Caki2 (cell line): ENCODE data around the gene GPATCH2L. TPM values are rescaled to one million over a fixed set of nuclear protein-coding genes. Genes with fewer than 3 reads are reported as not detected.

Experiments
- DNase-seq: peaks from one replicate; pipeline ENCODE4 v3.0.0-alpha.2; 2015; ENCODE audit warnings: low read depth
- in situ Hi-C: cut with HindIII; loops from 2 replicates; pipeline ENCODE4 v1.10.0; 2016; ENCODE audit warnings: low sequenced_read_pairs, low pct_unique_long_range_greater_than_20kb, mixed read lengths
- total RNA-seq: library from RNA; depleted of rRNA; stranded (reverse); fragments of >200 nt; shearing (Covaris generic); gene quantifications from 2 replicates; pipeline ENCODE4 v1.2.3, GENCODE V29; 2014; ENCODE audit warnings: low replicate concordance

GPATCH2L gene
- total RNA-seq, 1 experiment from 2014 or later, result 14.0 TPM

DNA sequence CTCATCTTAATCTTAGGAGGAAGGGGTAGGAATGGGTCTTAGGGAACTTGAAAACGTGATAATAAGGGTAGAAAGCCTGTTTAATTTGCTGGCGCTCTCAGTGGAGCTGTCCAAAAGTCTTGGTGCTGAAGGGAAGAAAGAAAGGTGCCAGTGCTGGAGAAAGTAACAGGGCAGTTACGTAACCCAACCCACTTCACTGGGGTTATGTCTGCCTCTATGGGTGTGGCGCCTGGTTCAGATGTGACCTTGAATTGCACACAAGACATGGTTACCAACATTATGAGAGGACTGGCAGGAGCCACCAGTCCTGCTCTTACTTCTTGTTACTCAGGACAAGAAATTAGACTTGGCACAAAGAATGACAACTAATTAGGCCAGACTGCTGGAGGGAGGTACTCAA is 18.6 kb upstream of the GPATCH2L start:
- in situ Hi-C loops, result no loop called here
- DNase-seq, result peak; percentile 9

DNA sequence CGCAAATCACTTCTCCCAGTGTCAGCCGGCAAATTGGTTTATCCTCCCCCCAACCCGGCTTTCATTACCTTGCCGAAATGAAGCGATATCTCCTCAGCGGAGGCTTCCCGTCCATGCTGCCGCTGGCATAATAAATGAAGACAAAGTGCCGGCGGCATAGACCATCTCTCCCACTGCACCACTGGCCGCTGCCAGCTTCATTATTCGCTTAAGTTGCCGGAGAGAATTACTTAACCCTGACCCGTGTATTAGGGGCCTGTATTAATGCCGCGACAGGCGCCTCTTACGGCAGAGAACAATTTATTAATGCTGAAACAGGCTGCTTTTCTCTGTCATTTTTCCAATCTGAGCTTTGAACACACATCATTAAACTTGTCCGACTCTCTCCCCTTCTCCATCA is 17.5 kb upstream of the GPATCH2L start:
- DNase-seq, result no peak
- in situ Hi-C loops, result no loop called here

DNA sequence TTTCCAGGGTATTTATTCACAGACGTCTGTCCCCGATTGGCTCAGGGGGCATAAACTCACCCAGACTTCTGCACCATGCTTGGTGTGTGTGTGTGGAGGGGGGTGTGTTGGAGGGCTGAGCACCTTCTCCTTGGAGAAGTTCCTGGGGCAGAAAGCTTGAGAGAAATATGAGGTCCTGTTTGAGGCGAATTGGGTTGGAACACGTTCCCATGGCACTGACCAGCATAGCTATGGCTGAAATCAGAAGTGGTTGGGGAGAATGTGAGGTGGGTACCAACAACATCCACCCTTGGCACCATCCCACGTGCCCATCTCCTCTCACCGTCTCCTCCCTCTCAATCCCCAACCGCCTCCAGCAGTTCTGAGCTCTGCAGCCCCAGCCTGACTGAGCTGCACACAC is 16.0 kb upstream of the GPATCH2L start:
- DNase-seq, result no peak
- in situ Hi-C loops, result no loop called here

DNA sequence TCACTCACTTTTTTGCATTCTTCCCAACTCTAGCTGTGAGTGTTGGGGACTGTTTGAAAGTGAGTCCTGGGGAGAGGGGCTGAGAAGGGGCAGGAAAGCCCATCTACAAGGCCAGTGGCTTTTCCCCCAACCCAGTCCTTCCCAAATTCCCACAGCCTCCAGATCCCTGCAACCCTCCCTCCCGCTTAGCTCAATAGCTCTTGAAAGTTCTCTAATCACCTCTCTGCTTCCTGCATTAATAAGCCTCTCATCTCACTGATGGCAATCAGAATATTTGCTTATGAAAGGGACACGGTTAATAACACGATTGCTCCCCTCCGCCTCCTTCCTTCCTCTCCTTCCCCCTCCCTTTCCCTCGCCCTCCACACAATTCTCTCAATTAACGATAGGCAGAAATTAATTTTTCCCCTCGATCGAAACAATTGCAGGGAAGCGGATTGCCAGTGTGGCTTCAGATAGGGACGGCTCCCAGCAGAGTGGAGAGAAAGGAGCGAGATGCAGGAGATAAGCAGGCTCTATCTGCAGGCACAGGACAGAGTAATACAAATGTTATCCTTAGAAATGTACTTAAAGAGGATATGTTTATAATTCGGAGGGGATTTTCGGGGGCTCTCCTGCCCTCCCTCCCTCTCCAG is 15.1 kb upstream of the GPATCH2L start:
- in situ Hi-C loops, result no loop called here
- DNase-seq, result no peak

DNA sequence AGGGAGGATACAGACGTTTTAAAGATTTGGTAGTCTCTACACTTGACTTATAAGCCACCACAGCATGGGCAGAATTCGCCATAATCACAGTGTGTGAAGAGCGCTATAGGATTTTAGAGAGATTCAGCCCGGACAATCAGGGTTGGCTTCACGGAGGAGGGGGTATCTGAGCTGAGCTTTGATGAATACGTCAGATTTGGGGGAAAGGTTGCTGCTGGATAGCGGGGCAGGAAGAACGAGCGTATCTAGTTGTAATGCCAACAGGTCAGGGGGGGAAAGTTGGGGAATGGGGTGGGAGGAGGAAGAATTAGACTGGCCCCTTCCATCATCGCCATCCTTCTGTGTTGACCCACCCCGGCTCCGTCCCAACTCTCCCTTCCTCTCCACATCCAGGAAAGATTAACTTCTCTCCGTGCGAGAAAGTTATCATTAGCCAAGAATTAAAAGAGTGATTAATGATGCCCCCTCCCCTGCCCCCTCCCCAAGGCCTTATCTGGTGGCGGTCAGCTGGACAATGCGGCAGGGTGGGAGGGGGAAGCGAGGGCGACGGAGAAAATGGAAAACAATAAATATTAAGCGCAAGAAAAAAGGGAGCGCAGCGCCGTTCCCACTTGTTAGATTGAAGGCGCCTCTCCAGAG is 13.5 kb upstream of the GPATCH2L start:
- in situ Hi-C loops, result no loop called here
- DNase-seq, result no peak

DNA sequence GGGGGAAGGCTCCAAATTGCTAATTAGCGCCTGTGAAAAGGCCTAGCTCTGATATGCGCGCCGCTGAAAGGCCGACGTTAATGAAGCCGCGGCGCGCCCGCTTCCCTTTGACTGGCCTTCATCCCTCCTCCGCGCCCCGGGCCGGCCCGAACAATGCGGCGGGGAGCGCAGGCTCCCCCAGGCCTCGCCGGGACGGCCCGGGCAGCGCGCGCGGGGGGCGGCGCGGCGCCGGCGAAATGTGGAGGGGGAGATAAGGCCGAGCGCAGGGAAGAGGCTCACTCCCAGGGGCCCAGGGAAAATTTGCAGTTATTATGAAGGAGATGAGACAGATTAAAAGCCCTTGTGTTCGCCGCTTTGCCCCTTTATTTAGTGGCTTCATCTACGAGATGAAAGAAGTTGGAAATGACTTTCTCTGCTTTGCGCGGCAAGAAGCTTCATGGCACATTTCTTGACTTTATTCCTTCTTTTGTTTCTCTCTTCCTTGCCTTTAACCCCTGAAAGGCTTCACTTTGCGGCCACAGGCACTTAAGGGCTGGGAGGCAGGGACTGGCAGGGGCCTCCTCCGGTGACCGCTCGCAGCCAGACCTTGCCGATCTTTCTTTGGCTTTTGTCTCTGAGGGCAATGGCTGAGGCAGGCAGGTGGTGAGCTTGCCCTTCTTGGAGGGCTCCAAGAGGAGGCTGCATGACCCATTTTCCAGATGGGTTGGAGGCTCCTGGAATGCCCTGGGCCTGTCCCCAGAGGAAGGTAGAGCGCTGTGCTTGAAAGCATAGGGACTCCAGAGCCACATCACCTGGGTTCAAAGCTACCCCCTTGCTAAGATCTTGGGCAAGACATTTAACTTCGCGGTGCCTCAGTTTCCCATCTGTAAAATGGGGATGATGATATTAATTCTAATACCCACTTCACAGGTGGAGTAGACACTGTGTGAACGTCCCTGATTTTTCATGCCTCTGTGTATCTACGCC is 12.7 kb upstream of the GPATCH2L start:
- in situ Hi-C loops, result no loop called here
- DNase-seq, result no peak

DNA sequence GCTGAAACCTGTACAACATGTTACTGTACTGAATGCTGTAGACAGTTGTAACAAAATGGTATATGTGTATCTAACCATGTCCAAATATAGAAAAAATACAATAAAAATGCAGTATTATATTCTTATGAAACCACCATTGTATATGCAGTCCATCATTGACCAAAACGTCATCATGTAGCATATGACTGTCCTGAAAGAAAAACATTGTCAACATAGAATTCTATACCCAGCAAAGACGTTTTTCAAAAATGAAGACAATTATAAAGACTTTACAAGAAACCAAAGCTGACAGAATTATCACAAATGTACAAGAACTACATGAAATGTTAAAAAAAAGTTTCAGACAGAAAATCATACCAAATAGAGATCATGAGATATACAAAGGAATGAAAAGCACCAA is 8.1 kb upstream of the GPATCH2L start:
- no peak for DNase-seq
- in situ Hi-C loops, result no loop called here

DNA sequence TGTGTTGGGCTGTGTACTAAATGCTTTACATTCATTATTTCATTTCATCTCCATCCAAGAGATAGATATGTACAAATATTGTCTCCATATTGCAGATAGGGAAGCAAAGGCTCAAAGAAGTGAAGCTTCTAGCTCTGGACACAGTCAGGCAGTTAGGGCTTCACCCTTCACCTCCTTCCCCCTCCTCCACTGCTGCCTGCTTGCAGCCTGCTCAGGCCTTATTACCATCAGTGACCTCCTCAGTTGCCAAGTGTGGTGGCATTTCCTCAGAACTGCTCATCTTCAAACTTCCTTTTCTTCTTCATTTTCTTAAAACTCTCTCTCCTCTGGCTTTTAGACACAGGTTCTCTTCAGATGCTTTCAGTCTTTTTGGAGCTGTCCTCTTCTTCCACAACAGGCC is 4.7 kb upstream of the GPATCH2L start:
- DNase-seq, result no peak
- in situ Hi-C loops, result no loop called here

DNA sequence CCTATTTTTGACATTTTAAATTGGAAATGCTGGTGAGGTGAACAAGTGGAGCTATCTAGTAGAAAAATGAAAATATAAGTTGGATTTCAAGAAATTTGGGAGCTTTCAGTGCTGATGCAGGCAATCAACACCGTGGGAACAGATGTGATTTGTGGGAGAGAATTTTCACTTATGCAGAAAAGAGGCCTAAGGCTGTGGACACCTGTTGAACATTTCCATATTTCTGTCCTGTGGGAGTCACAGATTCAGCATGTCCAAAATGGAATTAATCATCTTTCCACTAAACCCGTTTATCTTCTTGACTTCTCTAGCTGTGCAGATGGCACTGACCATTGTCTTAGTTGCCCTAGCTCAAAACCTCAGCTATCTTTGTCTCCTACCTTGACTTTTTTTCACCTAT is 2.5 kb upstream of the GPATCH2L start:
- no peak for DNase-seq
- in situ Hi-C loops, result no loop called here

DNA sequence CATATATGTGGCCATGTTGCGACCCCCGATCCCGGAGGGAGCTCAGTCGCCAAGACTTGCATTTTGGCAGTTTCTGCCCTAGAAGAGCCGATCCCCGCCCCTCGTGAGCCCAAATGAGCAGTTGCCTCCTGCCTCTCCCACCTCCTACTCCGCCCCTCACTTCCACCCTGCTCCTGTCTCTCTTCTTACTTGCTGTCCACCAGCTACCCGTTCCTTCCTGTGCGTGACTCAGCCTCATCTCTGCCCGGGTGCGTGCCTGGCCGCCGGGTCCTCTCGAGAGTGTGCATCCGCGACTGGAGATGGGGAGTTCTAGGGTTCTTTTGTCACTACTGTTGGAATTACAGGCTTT is 585 bp downstream of the GPATCH2L start:
- in situ Hi-C loops, result no loop called here
- peak; percentile 69 for DNase-seq

DNA sequence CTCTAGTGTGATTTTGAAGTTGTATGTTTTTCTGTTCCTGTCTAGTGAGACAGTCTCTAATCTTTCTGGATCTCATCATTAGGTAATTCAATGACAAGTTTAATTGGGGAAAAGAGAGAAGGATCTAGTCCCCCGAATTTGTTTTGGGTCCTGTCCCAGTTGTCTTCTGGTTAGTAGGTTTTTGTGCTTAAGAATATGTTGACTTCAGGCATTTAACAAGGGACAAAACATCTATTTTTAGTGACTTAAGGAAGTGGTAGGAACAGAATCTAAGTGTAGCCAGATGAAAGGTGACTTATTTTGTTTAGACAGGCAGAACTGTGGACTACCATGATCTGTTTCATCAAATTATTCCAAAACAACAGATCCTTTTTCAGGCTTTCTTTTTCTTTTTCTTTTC is 2.2 kb downstream of the GPATCH2L start:
- DNase-seq, result no peak
- in situ Hi-C loops, result no loop called here

DNA sequence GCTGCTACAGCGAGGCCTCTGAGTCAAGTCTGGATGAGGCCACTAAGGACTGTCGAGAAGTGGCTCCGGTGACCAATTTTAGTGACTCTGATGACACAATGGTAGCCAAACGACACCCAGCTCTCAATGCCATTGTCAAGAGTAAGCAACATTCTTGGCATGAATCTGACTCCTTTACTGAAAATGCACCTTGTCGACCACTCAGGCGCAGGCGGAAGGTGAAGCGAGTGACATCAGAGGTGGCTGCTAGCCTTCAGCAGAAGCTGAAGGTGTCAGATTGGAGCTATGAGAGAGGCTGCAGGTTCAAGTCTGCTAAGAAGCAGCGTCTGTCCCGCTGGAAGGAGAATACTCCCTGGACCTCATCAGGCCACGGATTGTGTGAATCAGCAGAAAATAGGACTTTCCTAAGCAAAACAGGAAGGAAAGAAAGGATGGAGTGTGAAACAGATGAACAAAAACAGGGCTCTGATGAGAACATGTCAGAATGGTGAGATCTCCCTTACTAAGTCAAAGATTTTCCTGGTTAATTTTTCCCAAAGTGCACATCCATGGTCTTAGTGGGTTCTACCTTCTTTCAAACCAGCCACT is 2.9 kb downstream of the GPATCH2L start:
- in situ Hi-C loops, result no loop called here

DNA sequence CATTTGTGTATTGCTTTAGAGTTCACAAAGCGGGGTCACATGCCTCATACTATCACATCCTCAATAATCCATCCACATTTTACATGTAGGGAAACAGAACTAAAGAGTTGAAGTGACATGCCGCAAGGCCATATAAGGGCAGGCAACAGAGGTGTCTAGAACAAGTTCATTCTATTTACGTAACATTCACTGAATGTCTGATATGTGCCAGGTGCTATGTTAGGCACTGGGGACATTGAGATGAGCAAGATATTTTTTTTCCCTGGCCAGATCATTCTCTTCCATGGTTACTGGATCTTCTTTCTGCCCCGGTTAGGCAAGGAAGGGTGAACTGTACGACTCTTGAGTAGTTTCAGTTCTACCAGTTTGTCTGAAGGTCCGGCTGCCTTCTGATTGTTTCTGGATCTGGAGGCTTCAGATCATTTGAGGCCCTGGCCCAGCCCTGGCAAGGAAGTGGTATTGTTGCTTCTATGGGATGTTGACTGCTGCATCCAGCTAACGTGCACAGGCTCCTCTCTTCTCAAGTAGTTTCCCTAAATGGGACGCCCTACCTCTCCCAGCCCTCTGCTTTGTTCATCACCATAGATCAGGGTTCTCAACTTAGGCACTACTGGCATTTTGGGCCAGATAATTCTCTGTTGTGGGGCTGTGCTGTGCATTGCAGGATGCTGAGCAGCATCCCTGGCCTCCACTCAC is 12.1 kb downstream of the GPATCH2L start:
- in situ Hi-C loops, result no loop called here
- no peak for DNase-seq

More for the DNA sequence above, 2.9 kb downstream of the GPATCH2L start:
- DNase-seq, result no peak

DNA sequence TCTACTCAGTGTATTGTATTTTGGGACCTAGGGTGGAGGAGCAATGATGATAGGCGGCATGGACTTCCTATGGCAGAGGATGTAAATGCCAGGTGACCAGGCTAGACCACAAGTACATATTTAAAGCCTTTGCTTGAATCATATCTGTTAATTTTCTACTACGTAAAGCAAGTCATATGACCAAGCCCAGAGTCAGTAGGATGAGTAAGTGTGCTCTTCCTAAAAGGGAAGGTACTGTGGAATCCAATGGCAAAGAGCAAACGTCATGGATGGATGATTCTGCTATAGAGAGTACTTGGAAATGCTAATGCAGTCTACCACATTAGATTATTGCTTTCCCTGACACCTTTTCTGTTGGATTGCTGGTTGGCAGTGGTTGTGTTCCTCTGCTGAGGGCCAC is 16.8 kb downstream of the GPATCH2L start:
- in situ Hi-C loops, result no loop called here
- peak; percentile 84 for DNase-seq

DNA sequence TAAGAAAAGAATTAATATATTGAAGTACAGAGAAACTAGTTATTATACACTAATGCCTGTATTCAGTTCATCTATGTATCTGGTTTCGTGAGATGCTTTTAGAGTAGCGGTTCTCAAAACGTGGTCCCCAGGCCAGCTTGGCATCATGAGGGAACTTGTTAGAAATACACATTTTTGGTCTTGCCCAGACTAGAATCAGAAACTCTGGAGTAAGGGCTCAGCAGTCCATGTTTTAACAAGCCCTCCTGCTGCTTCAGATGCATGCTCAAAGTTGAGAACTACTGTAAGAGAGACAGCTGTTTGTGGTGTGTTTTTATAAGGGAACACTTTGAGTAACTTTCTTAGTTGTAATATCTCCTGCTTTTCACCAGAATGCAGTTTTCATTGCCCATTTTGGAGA is 18.1 kb downstream of the GPATCH2L start:
- in situ Hi-C loops, result no loop called here
- DNase-seq, result no peak

DNA sequence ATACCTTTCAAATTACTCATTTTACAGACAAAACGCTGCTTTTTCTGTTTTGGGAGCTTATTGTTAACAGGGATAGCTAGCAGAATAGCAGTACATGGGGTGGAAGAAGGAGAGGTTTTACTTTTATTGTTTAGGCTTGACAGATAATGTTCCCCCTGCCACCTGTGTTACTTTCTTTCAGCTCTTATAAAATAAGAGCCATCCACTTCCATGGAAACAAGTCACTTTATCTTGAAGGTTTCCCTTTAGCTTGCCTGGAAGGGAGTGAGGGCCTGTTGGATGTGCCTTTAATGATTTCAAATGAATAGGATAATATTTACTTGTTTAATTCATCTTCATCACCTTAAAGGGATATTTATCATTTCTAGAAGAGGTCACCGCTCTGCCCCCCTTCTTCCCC is 23.3 kb downstream of the GPATCH2L start:
- DNase-seq, result no peak
- in situ Hi-C loops, result no loop called here

DNA sequence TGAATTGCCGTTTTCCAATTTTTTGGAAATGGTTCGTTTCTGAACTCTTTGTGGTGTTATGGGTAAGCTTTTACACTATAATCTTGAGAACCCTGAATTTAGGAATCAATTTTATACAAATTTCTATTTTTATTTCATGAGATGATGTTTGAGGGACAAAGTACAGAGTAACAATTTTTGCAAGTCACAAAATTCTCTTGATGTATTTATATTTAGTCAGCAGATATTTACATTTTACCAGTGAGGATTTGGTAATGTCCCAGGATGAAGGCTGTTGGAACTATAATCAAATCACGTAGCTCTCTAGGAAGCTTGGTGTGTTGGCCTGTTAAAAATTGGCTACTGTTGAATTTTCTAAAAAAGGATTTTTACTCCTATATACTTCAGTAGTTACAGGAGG is 24.2 kb downstream of the GPATCH2L start:
- DNase-seq, result no peak
- in situ Hi-C loops, result no loop called here

DNA sequence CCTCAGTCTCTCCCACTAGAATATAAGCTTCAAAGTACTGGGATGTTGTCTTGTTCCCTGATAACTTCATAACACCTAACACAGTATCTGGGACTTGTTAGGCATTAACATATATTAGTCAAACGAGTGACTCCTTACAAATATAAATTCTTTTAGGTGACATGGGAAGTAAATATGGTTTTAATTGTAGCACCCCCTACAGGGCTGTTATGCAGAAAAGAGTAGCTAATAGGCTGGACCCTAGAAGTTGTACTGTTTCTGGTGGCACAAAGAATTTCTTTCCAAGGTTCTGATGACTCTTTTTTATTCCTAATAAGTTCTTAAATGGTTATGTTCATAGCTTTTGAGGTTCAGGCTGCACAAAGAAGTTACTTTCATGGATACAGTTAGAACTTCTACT is 29.8 kb downstream of the GPATCH2L start:
- in situ Hi-C loops, result no loop called here
- DNase-seq, result no peak
